Amniotic epithelial cell (primary cell): ENCODE results near the gene JADE1.

Experiments
- DNase-seq: peaks from one replicate; pipeline ENCODE4 v3.0.0-alpha.2; 2010; ENCODE audit warnings: low read depth

The JADE1 gene

GRCh38 chr4:128810871-128811570 is 1.5 kb downstream of the JADE1 start:
- DNase-seq = peak; percentile 75

- DNase-seq = peak; percentile 79
Measured at GRCh38 chr4:128811571-128812441, 2.3 kb downstream of the JADE1 start.

- peak; percentile 66 for DNase-seq
Measured at GRCh38 chr4:128812442-128813235, 3.1 kb downstream of the JADE1 start.

GRCh38 chr4:128813965-128814364 is 4.5 kb downstream of the JADE1 start:
- no peak for DNase-seq

GRCh38 chr4:128818442-128818841 is 8.9 kb downstream of the JADE1 start:
- no peak for DNase-seq

GRCh38 chr4:128819082-128819742 is 9.7 kb downstream of the JADE1 start:
- DNase-seq = peak; percentile 23

DNA sequence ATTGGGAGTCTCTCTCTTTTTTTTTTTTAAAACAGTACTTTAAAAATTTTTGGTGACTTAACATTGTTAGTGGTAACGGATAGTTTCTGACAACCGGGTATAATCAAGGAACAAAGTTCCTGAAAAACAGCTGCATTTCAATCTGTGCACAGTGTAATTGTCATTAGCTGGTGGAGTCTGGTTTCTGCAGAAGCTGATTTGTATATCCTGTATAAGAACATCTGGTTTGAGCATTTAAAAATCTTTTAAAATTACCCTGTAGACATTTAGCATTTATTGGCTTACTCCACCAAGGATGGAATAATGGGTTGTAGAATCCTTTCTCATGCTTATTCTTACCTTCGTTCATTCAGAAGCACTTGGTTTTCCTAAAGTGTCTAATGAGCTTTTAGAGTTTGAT is 11.2 kb downstream of the JADE1 start:
- no peak for DNase-seq

DNA sequence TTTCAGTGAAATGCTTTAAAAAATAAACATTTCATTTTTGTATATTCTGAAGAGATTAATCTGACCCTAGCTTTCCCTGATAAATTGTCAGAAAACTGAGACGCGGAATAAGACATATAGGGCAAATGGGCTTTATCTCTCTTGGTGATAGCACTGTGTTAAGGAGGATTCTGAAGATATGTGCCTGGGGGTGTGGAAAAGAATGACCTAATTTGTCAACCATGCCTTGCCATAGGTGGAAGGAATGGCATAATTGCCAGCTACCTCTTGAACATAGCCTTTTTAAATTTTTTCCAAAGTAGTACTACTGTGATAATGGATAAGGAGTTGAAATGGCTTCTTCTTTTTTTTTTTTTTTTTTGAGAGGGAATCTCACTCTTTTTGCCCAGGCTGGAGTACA is 11.7 kb downstream of the JADE1 start:
- DNase-seq = no peak

GRCh38 chr4:128823025-128823661 is 13.6 kb downstream of the JADE1 start:
- DNase-seq = peak; percentile 88

GRCh38 chr4:128825226-128825625 is 15.7 kb downstream of the JADE1 start:
- DNase-seq = no peak

DNA sequence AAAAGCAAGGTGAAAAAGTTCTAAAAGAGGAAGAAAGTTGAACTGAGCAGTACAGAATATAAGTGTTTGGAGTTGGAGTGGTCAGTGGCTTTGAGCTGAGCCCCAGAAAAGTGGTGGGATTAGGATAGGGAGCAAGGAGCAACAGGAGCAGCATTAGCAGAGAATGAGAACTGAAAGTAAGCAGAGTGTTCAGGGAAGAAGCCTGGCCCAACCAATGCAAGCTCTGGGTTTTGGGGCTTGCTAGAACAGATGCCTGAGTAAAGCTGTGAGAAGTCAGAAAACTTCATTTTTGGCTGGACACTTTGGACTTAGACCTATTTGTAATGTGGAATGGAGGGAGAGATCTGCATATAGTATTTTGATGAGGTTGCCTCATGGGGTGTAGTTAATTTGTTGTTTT is 17.8 kb downstream of the JADE1 start:
- no peak for DNase-seq

DNA sequence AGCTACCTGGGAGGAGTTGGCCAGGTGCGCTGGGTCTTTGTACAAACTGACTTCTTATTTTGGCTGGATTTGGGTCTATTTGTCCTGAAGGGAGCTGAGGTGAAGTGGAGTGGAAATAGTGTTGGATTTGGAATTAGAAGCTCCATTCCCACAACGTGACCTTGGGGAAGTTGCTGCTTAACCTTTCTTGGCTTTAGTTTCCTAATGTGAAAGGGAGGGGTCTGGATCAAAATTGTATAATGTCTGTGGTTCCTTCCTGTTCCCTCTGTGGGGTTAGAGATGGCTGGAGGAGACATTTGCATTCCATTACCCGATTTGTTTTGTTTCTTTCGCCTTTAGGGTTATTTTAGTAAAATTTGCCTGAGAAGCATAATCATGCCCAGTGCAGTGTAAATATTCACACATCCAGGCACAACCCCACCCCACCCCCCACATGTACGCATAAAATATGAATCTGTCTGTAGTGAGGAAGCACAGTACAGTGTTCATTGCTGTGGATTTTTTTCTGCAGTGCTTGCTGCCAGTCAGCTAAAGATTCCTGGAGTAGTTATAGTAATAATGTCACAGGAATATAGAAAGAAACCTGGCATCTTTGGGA is 21.5 kb downstream of the JADE1 start:
- DNase-seq = no peak

DNA sequence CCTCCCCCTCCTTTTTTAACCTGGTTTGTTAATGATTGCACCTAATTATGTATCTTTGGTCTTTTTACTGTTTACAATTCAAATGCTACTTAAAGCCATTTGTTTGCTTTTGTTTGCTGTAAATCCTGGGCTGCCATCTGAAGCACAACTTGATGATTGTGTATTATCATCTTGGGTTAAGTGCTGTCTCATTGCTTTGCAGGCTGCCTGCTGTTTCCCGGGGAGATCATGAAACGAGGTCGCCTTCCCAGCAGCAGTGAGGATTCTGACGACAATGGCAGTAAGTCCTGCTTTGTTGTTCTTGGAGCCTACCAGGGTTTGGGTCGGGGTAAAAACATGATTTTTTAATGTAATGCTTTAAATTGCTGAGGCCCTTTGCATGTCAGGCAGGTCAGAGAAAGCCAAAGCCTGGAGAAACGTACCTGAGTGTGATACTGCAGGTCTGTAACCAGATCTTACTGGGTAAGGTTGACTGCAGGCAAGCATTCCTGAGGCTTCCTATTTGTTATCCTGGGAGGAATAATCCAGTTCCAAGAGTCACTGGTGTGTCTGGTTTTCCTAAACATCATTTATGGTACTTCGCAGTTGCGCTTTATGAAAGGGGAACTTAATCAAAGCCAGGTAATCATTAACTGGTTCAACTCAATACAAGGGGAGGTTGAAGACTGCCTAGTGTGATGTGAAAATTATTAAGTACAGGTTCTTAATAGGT is 22.2 kb downstream of the JADE1 start:
- DNase-seq = peak; percentile 30

DNA sequence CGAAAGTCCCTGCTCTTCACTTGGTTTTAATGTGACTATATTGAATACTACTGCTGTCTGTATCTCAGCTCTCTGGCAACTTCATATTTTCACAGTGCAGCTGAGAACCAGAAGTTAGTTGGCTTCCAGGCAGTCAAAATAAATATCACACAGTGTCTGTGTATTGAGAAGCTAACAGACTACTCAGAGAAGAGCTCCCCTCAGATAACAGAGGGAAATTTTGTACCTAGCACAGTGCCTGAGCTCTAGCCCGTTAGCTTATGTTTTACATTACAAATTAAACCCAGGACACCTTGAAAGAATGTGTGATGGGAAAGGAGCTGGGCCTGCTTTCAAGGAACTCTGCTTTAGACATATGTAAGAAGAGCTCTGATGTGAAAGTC is 22.7 kb downstream of the JADE1 start:
- DNase-seq = no peak

DNA sequence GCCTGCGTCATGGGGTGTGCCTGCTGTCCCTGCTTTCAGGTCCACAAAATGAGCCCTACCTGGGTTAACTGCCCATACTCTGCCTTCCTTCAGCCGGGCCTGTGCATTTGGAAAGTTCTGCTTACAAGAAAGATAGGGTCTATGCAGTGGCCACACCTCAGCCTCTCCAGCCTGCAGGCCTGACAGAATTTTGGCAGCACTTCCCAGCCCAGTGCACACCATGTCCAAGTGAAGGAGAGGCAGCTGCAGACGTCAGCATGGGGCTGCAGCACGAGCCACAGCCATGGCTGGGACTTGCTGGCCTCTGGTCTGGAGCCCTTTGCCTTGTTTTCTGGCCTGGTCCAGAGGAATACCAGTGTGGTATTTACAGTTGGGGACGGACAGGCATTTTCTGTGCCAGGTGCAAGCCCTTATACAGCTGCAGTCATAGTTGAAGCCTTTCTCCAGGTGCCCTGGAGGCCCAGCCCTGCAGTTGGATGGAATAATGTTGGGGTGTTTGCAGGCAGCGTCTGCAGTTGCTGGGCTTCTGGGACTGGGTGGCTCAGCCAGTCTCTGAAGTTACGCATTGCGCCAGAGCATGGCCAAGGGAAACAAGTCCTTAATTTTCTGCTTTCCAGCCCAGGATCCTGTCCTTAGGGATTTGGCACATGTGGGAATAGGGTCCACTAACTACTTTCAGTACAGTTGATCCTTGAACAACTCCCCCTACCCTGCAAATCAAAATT is 26.2 kb downstream of the JADE1 start:
- DNase-seq = no peak

- DNase-seq = no peak
Measured at GRCh38 chr4:128837198-128837597, 27.7 kb downstream of the JADE1 start.

DNA sequence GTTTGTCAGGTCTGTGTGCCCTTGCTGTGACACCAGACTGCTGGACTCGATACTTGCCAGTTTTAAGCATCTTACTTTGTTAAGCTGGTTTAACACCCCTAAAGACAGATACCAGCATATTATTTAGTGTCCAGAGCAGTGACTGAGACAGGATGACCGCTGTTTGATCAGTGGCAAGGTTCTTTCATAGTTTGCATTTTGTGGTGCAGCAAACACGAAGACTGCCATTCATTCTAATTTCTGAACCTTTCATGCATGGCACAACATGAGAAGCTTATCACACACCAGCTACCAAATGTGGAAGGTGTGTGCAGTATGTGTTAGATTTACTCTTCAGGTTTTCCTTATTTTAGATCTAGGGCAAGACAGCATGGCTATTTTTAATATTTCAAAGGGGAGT is 28.2 kb downstream of the JADE1 start:
- DNase-seq = no peak

GRCh38 chr4:128840711-128841318 is 31.3 kb downstream of the JADE1 start:
- no peak for DNase-seq

DNA sequence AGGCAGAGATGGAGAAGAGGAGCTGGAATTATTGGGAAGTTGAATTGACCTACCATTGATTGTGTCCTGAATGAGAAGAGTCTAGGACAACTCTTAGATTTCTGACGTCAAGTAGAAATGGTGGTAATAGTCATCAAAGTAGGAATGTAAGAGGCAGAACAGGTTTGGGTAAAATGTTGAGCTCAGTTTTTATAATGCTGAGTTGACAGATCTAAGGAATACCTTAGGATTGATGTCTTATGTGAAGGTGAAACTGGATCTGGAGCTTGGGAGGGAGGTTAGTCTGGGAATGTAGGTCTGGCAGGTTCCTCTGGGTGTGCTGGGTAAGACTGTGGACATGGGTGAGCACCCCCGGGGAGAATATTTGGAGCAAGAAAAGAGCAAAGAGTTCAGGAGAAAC is 31.9 kb downstream of the JADE1 start:
- no peak for DNase-seq
